ENCODE measurements around the gene RUNX2. TPM values are rescaled to one million over a fixed set of nuclear protein-coding genes. Genes with fewer than 3 reads are reported as not detected.
A peak's percentile ranks its signal among the peaks of the same experiment; 100 is the strongest.

Gene RUNX2
- total and polyA plus RNA-seq, 2 donors (not counting 1 experiment from before 2014, with no cell fraction given): 1.3 to 2.4 TPM

- Mint-ChIP-seq H3K27ac (no peak overlapping the region), H3K27me3 (no peaks in the 10 kb centered on the region), H3K4me3 (no peak overlapping the region), H3K9me3 (ENCODE audit: insufficient read depth) (no peaks in the 10 kb centered on the region), H3K4me1 (peaks cover 12% of the 10 kb centered on the region)
- WGBS (ENCODE audit: insufficient coverage): 100% methylated on average over 2 of the region's 4 CpGs
- CTCF ChIA-PET: no interaction called here
- no peak overlapping the region for H2AFZ ChIP-seq (ENCODE audit: insufficient read depth, low read depth, low read length, poor library complexity, severe bottlenecking)
- no peaks in the 10 kb centered on the region for H3K36me3 ChIP-seq (replicated peaks in 1 of 2; ENCODE audit: control extremely low read depth in 1 of 2, control insufficient read depth in 1 of 2, extremely low read depth in 1 of 2, insufficient read depth in 2 of 2, low read length in 1 of 2)
- no peak overlapping the region for H3K4me2 ChIP-seq (replicated peaks; ENCODE audit: low read depth, low read length, poor library complexity, severe bottlenecking)
- H3K4me3 ChIP-seq (ENCODE audit: control extremely low read depth in 1 of 5, extremely low read depth in 1 of 5, insufficient read depth in 1 of 5, low read depth in 2 of 5, low read length in 4 of 5): no peak overlapping the region
- H4K20me1 ChIP-seq (ENCODE audit: control insufficient read depth, insufficient read depth, low read length, poor library complexity, severe bottlenecking): no peaks in the 10 kb centered on the region
- H3K27ac ChIP-seq (ENCODE audit: low read length in 2 of 2): no peak overlapping the region
- H3K9me3 ChIP-seq (ENCODE audit: control extremely low read depth in 1 of 3, control insufficient read depth in 2 of 3, insufficient read depth in 1 of 3, low read length in 2 of 3): no peaks in the 10 kb centered on the region
- no peaks in the 10 kb centered on the region for H3K79me2 ChIP-seq (ENCODE audit: control insufficient read depth, insufficient read depth, low read length)
- DNase-seq (no peak), ATAC-seq (ENCODE audit: low read depth) (no peak)
- H3K9ac ChIP-seq (ENCODE audit: low read length): no peak overlapping the region
- no peaks in the 10 kb centered on the region for H3K27me3 ChIP-seq (replicated peaks in 1 of 4; ENCODE audit: control extremely low read depth in 1 of 4, control insufficient read depth in 3 of 4, insufficient read depth in 4 of 4, low read length in 3 of 4)
- H3K4me1 ChIP-seq (ENCODE audit: control insufficient read depth in 2 of 2, insufficient read depth in 2 of 2, low read length in 2 of 2): peaks cover 0 to 5% of the 10 kb centered on the region in 2 donors
- intact Hi-C loops (cut with micrococcal nuclease): no loop called here
- POLR2A ChIA-PET: no interaction called here
- no peak for TF ChIP-seq CTCF (IDR thresholded peaks at IDR 0.05)
- TF ChIP-seq EZH2 (IDR thresholded peaks at IDR 0.05; ENCODE audit: borderline replicate concordance, insufficient read depth, low read depth, low read length, poor library complexity, severe bottlenecking): no peak
Observed at GRCh38 chr6:45320349-45320748, 7.8 kb upstream of the RUNX2 start.

- peaks cover 0 to 5% of the 10 kb centered on the region in 2 donors for H3K4me1 ChIP-seq (ENCODE audit: control insufficient read depth in 2 of 2, insufficient read depth in 2 of 2, low read length in 2 of 2)
- intact Hi-C loops (cut with micrococcal nuclease): no loop called here
- ChIA-PET CTCF (no interaction called here), POLR2A (no interaction called here)
- no peaks in the 10 kb centered on the region for H3K9me3 Mint-ChIP-seq (ENCODE audit: insufficient read depth)
- WGBS (ENCODE audit: insufficient coverage): no CpG with 5 or more reads among the region's 3 CpGs
- no peak overlapping the region for H2AFZ ChIP-seq (ENCODE audit: insufficient read depth, low read depth, low read length, poor library complexity, severe bottlenecking)
- no peak overlapping the region for H3K4me3 ChIP-seq (ENCODE audit: control extremely low read depth in 1 of 5, extremely low read depth in 1 of 5, insufficient read depth in 1 of 5, low read depth in 2 of 5, low read length in 4 of 5)
- H3K4me3 Mint-ChIP-seq: no peak overlapping the region
- H3K9me3 ChIP-seq (ENCODE audit: control extremely low read depth in 1 of 3, control insufficient read depth in 2 of 3, insufficient read depth in 1 of 3, low read length in 2 of 3): no peaks in the 10 kb centered on the region
- H3K27ac ChIP-seq (ENCODE audit: low read length in 2 of 2): no peak overlapping the region
- no peaks in the 10 kb centered on the region for H4K20me1 ChIP-seq (ENCODE audit: control insufficient read depth, insufficient read depth, low read length, poor library complexity, severe bottlenecking)
- no peaks in the 10 kb centered on the region for H3K27me3 ChIP-seq (replicated peaks in 1 of 4; ENCODE audit: control extremely low read depth in 1 of 4, control insufficient read depth in 3 of 4, insufficient read depth in 4 of 4, low read length in 3 of 4)
- H3K4me2 ChIP-seq (replicated peaks; ENCODE audit: low read depth, low read length, poor library complexity, severe bottlenecking): peak overlapping the region; percentile 34
- H3K27me3 Mint-ChIP-seq: no peaks in the 10 kb centered on the region
- no peaks in the 10 kb centered on the region for H3K79me2 ChIP-seq (ENCODE audit: control insufficient read depth, insufficient read depth, low read length)
- H3K9ac ChIP-seq (ENCODE audit: low read length): no peak overlapping the region
- H3K36me3 ChIP-seq (replicated peaks in 1 of 2; ENCODE audit: control extremely low read depth in 1 of 2, control insufficient read depth in 1 of 2, extremely low read depth in 1 of 2, insufficient read depth in 2 of 2, low read length in 1 of 2): no peaks in the 10 kb centered on the region
- H3K4me1 Mint-ChIP-seq: peaks cover 12% of the 10 kb centered on the region
- H3K27ac Mint-ChIP-seq: no peak overlapping the region
- ATAC-seq (ENCODE audit: low read depth) (no peak), DNase-seq (peak; percentile 4)
- TF ChIP-seq CTCF (IDR thresholded peaks at IDR 0.05) (no peak), EZH2 (IDR thresholded peaks at IDR 0.05; ENCODE audit: borderline replicate concordance, insufficient read depth, low read depth, low read length, poor library complexity, severe bottlenecking) (no peak)
Observed at GRCh38 chr6:45323656-45324224, 4.4 kb upstream of the RUNX2 start.
